NCI-H1105 treated with DMSO at 0.1 percent for 48 hours (cell line): ENCODE results near the gene TUBB4A.
A peak's percentile ranks its signal among the peaks of the same experiment; 100 is the strongest.
"Not testable (repeated sequence)": the region's sequence is repeated elsewhere in the genome, so short reads cannot be mapped to it uniquely, and the experiment has no call there.

ENCODE experiments used
- DNase-seq: peaks from one replicate; lab custom pipeline; 2025; lab: John Stamatoyannopoulos, UW

Gene TUBB4A

DNA sequence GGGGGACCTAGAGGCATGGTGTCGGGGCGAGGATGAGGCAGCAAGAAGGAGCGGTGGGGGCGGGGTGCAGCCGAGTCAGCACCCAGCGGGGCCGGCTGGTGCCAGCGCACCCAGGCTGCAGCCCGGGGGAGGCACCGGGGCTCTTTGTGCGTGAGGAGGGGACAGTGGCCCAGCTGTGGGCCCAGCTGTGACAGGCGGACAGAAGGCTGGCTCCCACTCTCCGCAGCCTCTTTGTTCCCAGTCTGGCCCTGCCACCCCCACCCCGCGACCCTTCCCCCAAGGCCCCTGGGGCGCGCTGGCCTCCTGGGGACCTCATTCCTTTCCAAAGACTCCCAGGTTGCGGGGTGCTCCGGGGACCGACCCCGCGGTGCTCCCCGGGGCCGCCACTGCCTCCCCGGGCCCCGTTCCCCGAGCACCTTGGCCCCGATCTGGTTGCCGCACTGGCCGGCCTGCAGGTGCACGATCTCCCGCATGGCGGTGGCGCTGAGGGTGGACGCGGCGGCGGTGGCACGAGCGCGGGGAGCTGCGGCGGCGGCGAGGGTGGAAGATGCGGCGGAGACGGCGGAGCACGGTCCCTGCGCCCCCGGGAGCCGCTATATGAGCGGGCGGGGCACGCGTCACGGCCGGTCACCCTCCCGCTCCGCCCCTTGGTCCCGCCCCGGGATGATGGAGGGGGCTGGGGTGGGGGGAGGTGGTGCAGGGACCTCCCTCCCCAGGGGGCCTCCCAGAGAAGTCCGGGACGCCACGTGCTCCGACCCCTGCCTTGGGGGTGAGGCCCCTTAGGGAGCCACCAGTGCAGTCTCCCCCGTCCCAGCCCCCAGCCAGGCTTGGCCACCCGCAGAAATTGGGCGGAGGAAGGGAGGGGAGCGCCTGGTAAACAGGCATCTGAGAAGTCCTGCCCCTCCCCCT lies at the start of gene TUBB4A:
Gene TUBB4A (minus strand): TSS at position 570 of the 909 bp plus-strand sequence. CDS start 97 bp downstream, at position 473.
- no peak for DNase-seq

DNA sequence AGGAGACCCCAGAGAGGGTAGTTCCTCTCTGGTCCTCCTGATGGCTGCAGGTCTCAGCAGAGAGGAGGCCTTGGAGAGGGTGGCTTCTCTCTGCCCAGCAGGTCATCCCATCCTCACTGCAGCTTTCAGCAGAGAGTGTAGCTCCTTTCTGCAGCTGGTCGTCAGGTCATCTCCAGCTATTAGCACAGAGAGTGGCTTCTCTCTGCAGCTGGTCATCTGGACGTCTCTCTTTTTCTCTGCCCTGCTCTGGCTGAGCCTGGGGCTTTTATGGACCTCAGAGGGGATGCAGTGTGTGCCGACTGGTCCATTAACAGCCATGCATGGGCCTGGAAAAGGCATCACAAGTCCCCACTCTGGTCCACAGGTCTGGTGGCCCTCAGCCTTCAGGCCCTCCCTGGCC lies 49.0 kb upstream of the TUBB4A start:
- DNase-seq: no peak

DNA sequence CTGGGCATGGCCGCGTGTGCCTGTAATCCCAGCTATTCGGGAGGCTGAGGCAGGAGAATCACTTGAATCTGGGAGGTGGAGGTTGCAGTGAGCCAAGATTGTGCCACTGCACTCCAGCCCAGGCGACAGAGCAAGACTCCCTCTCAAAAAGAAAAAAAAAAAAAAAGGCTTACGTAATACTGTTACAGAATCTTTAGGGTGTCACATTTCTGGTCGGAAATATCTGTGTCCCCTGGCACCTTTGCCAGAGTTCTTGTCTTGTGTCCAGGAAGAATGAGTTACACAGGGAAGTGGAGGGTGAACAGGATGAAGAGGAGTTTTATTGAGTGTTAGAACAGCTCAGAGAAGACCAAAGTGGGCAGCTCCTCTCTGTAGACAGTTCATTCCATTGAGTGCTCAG lies 48.6 kb upstream of the TUBB4A start:
- not testable (repeated sequence) for DNase-seq

DNA sequence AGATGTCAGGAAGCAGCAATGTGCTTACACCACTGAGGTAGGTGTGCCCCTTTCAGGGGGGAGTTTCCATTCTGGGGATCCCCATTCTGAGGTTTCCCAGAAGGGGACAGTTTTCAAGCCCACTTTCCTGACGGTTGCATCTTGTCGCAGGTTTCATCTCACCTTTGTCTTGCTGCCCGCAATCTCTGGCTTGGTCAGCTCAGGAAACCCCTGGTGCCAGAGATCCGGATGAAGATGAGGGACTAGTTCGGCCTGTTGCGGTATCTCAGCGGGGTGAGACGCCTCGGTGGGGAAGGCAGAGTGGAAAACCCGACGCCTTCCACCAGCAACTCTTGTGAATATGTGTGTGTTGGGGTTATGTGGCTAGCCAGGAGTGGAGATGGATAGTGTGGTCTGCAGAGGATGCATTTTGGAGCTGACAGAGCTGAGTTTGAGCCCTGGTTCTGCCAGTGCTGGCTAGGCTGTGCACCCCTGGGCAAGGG lies 41.8 kb upstream of the TUBB4A start:
- DNase-seq: no peak

DNA sequence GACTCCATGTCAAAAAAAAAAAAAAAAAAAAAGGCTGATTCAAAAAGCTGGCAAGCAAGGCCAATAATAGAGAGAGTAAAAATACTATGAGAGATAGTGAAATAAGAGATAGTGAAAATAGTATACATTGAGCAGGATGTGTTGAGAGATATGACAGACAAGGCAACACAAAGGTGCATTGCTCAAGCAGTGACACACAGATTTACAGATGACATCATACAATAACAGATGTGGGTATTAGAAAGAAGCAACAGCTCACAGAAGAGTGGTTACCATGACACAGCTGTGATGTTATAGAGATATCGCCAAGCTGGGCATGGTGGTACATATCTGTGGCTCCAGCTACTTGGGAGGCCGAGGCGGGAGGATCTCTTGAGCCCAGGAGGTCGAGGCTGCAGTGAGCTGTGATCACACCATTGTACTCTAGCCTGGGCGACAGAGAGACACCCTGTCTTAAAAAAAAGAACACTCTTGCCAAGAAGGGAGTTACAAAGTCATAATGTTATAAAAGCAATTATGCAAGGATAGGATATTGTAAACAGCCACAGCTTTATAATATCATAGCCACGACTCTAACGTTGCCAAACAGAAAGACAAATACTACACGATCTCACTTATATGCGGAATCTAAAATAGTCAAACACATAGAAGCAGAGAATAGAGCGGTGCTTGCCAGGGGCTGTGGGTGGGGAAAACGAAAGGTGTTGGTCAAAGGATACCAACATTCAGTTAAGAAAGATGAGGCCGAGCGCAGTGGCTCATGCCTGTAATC lies 39.0 kb upstream of the TUBB4A start:
- no peak for DNase-seq

DNA sequence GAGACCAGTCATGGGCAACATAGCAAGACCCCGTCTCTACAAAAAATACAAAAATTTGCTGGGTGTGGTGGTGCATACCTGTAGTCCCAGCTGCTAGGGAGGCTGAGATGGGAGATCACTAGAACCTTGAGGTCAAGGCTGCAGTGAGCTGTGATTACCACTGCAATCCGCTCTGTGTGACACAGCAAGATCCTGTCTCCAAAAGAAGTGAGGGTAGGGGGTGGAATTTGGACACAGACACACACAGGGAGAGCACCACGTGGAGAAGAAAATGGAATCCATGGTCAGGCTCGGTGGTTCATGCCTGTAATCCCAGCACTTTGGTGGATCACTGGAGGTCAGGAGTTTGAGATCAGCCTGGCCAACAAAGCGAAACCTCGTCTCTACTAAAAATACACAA lies 37.4 kb upstream of the TUBB4A start:
- no peak for DNase-seq

DNA sequence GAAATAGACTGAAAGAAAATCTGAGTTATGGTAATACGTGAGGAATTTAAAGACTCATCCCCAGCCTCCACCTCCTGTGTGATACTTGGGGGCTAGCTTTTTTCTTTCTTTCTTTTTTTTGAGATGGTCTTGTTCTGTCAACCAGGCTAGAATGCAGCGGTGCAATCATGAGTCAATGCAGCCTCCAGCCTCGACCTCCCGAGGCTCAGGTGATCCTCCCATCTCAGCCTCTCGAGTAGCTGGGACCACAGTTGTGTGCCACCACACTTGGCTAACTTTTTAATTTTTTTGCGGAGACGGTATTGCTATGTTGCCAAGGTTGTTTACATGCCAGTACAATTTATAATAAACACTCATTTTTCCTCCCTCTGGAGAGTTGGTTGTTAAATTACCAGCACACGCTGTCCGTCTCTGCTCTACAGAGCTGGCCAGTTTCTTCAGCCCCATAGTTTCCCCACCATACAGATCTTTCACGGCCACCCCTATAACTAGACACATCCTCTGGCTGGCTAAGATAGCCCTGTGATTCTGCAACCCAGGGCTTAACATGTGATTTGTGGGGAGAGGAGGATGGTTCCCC lies 33.5 kb upstream of the TUBB4A start:
- no peak for DNase-seq

DNA sequence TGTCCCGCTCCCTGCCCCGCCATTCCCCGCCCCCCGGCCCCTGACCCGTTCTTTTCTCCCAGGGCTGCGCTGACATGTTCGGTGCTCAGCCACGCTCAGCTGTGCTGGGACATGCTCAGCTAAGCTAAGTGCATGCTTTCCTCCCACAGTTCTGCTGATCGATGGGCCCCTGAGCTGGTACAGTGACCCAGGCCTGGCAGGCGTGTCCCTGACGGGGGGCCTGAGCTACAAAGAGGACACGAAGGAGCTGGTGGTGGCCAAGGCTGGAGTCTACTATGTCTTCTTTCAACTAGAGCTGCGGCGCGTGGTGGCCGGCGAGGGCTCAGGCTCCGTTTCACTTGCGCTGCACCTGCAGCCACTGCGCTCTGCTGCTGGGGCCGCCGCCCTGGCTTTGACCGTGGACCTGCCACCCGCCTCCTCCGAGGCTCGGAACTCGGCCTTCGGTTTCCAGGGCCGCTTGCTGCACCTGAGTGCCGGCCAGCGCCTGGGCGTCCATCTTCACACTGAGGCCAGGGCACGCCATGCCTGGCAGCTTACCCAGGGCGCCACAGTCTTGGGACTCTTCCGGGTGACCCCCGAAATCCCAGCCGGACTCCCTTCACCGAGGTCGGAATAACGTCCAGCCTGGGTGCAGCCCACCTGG lies 32.5 kb upstream of the TUBB4A start:
- DNase-seq: no peak

DNA sequence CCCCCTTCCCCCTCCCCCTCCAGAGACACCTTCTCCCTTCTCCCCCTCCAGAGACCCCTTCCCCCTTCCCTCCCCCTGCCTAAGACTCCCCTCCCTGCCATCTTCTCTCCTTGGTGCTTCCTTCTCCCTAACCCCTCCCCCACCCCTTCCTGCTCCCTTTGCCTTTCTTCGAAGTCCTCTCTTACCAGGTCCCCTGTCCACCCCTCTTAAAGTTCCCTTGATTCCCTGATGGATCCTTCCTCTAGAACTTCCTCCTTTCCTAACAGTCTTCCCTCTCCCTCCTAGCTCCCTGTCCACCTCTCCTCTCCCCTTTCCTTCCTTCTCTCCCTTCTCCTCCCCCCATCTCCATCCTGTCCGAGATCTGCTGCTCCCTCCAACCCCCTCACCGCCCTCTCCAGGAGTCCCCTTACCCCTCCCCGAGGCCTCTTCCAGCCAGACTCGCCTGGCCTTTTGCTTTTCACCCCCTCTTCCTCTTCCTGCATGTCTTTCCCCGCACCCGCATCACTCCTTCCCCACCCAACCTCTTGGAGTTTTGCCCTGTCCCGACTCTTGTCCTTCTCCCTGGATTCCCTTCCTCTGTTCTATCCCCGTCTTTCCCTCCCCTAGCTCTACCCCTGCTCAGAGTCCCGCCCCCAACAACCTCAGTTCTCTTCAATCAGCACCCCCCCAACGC lies 31.8 kb upstream of the TUBB4A start:
- DNase-seq: no peak

DNA sequence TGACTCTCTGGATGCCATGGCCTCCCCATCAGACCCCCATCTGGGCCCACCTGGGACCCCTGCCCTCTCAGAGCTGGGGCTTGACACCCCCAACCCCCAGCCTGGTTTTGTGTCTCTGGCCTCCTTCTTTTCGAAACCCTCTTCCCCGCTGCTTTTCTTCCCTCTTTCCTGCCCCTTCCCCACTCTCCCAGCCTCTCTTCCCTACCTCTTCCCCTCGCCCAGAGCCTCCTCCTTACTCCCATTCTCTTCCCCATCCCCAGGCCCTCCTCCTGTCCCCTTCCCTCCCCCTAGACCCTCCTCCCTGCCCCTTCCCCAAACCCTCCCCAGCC lies 30.9 kb upstream of the TUBB4A start:
- no peak for DNase-seq

DNA sequence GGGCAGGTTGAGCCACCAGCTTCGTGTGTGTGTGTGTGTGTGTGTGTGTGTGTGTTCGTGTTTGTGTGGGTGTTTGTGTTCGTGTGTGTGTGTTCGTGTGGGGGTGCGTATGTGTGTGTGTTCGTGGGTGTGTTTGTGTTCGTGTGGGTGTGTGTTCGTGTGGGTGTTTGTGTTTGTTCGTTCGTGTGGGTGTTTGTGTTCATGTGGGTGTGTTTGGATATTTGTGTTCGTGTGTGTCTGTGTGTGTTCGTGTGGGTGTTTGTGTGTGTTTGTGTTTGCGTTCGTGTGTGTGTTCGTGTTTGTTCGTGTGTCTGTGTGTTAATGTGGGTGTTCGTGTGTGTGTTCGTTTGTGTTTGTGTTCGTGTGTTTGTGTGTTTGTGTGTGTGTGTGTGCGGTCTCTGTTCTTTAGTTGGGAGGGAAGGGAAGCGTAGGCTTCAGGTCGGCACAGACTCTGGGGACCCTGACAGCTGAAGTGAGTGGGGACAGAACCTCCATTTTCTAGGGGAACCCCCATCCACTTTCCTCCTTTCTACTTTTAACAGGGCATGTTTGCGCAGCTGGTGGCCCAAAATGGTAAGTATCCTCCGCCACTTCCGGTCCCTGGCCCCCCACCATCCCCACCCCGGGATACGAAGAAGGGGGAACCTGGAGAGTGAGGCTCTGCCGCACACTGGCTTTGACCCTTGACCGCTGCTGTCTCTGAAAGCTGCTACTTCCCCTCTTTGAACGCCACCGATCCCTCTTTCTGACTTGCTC lies 30.3 kb upstream of the TUBB4A start:
- no peak for DNase-seq

DNA sequence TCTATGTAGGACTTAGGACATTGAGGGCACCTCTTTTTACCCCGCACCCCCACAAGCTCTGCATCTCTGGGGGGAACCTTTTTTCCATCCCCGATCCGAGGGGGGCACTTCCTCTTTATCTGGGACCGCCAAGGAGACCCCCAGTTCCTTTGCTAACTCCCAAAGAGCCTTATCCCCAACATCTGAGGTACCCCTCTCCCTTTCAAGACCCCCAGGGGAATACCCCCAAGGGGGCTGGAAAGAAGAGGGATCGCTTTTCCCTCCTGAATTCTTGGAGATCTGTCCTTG lies 29.8 kb upstream of the TUBB4A start:
- no peak for DNase-seq

DNA sequence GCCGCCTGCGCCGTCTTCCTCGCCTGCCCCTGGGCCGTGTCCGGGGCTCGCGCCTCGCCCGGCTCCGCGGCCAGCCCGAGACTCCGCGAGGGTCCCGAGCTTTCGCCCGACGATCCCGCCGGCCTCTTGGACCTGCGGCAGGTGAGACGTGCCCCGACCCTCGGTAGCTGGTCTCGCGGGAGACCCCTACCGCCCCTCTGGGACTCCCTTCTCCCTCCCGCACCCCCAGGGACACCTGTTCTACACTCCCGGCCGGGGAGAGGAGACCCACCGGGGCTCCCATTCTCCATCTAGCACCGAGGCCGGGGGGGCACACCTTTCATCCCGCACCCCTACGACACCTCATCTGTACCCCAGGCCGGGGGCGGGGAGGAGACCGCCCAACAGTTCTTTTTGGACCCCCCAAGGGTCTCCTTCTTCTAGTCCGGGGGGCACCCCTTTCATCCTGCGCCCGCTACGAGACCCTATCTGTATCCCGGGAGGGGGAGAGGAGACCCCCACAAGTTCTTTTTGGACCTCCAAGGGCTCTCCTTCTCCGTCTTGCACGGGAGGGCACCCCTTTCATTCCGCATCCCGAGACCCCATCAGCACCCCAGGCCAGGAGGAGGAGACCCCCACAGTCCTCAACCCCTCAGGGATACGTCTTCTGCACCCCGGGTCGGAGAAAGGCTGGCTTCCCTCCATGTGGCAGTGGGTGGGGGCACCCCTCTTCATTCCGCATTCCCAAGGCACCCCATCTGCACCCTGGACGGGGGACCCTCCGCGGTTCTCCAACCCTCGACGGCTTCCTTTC lies 29.2 kb upstream of the TUBB4A start:
- DNase-seq: no peak

DNA sequence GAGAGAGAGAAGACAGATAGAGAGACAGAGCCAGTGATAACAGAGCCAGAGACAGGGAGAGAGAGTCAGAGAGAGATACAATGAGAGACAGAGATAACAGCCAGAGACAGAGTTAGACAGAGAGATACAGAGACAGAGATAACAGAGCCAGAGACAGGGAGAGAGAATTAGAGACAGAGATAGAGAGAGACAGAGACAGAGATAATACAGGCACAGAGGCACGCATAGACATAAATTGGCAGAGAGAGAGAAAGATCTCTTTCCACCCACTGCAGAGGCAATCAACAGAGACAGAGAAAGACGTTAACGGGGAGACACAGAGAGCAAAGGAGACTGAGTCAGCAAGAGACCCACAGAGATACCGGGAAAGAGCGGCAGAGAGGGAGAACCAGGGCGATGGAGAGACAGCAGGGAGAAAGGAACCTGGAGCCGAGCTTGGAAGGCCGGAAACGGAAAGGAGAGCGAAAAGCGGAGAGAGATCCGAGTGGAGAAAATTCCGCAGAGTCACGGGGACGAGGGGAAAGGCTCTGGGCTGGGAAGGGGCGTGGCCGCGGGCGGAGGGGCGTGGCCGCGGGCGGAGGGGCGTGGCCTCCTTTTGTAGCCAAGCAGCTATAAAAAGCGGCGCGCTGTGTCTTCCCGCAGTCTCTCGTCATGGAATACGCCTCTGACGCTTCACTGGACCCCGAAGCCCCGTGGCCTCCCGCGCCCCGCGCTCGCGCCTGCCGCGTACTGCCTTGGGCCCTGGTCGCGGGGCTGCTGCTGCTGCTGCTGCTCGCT lies 28.5 kb upstream of the TUBB4A start, which contains the start of gene TNFSF9:
Gene TNFSF9 (plus strand): TSS at position 641 of the 777 bp plus-strand sequence. CDS start 11 bp downstream, at position 652.
- peak; percentile 50 for DNase-seq

DNA sequence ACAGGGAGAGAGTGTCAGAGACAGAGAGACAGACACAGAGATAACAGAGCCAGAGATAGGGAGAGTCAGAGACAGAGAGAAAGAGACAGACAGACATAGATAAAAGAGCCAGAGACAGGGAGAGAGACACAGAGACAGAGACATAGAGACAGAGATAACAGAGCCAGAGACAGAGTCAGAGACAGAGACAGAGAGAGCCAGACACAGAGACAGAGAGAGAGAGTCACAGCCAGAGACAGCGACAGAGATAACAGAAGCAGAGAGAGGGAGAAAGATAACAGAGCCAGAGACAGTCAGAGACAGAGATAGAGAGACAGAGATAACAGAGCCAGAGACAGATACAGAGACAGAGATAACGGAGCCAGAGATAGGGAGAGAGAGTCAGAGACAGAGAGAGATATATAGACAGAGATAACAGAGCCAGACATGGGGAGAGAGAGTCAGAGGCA lies 27.9 kb upstream of the TUBB4A start:
- no peak for DNase-seq

DNA sequence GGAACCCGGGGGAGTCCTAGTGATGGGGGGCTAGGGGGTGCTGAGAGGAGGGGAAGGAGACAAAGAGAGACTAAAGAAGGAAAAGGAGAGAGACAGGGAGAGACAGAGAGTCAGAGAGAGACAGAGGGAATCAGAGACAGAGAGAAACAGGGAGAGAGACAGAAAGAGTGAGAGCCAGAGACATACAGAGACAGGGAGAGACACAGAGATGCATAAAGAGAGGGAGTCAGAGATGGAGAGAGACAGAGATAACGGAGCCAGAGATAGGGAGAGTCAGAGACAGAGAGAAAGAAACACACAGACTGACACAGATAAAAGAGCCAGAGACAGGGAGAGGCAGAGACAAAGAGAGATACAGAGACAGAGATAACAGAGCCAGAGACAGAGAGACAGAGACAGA lies 27.2 kb upstream of the TUBB4A start:
- DNase-seq: no peak

DNA sequence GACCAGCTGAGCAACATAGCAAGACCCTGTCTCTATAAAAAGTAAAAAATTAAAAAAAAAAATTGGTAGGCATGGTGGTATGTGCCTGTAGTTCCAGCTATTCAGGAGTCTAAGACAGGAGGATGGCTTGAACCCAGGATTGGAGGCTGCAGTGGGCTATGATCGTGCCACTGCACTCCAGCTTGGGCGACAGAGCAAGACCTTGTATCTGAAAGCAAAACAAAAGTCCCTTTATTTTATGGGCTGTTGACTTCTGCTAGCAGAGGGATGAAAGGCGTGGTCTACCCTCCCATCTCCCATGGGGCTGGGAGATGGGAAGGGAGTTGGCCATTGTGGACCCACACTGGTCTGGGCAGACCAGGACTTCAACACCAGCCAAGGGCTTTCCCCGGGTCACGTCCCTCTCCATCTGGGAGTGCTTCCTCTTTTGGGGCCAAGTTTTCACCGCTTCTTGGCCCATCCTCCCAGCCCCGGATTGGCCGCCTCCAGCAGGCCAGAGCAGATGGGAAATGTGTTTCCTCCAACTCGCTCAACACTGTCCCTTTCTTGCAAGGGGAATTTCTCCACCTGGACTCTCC lies 26.5 kb upstream of the TUBB4A start:
- no peak for DNase-seq

DNA sequence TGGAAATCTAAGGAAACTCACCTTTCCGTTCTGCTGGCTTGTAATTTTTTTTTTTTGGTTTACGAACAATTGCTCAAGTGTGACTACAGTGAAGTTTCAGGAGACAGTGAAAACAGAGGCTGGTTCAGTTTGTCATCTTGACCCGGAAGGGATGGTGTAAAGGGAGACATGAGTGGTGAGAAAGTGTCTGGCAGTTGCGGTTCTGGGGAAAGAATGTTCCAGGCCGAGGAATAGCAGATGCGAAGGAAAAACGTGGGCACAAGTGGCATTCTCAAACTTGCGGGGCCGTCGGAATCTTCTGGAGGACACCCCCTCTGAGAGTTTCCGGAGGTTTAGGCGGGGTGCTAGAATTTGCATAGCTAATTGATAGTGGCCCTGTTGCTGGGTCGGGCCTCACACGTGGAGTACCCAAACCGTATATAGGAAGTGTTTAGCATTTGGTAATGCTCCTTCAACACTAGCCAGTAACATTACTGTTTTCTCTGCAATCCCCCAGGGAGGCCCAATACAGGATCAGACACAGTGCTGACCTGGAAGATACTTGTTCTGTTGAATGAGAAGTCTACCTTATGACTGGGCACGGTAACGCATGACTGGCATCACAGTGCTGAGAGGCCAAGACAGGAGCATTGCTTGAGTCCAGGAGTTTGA lies 25.9 kb upstream of the TUBB4A start:
- no peak for DNase-seq
